DMS153 treated with DMSO at 0.1 percent for 48 hours (cell line): ENCODE results near the gene NME4.
A peak's percentile ranks its signal among the peaks of the same experiment; 100 is the strongest.
"Not testable (repeated sequence)": the region's sequence is repeated elsewhere in the genome, so short reads cannot be mapped to it uniquely, and the experiment has no call there.

Experiments used
- DNase-seq: peaks from one replicate; lab custom pipeline; 2025; ENCODE audit not compliant: unreplicated experiment; lab: John Stamatoyannopoulos, UW

The NME4 gene

DNA sequence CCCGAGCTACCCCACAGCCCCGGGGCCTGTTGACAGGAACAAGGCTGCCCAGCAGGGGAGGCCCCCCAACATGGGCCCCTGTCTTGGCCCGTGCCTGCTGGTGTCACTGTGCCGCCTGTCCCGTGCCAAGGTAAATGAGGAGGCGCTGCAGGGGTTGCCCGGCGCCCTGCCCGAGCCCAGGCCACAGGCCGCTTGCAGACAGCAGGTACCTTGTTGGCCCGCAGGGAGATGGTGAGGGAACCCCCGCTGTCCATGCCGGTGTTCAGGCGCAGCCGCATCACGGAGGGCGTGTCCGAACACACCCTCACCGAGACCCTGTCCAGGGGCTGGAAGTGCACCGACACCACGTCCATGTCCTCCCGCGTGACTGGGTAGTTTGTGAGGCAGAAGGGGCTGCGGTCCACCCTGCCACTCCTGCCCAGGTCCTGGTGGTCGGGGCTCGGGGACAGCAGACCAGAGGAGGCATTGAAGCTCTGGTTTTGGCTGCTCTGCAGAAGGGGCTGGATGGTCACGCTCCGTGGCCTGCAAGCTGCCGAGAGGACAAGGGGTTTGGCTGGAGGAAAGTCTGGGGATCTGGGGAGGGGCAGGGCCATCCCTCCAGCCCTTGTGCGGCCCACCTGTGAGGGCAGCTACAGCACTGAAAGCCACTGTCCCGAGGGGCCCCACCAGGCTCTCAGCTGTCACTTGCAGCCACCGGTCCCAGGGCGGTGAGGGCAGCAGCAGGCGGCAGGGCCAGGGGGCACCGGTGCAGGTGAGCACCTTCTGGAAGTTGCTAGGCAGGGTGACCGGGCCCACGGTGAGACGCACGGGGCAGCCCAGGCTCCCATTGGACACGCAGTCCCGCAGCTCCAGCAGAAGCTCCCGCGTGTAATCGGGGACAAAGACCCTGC is 20.8 kb upstream of the NME4 start:
- no peak for DNase-seq

- DNase-seq, result no peak
Observed at GRCh38 chr16:376817-377418, 20.1 kb upstream of the NME4 start.

DNA sequence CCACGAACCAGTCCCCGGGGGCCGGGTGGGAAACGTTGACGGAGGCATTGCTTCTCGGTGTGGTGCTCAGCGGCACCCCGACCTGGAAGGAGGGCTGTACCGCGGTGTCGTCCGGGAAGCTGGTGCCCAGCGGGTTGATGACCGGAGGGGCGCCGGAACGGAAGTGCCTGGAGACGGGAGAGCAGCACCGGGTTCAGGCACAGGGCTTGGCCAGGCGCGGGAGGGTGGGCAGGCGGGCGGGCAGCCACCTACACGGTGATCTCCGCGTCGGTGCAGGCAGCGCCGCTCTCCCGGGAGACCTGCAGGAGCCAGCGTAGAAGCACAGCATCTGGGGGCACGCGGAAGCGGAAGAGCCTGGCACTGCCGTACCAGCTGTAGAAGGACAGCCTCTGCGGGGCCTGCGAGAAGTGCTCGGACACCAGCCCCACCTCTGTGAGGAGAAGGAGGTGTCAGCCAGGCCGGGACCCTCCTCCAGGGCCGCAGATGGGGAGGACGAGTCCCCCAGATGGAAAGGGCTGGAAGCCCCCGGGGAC is 19.5 kb upstream of the NME4 start:
- DNase-seq, result no peak

DNA sequence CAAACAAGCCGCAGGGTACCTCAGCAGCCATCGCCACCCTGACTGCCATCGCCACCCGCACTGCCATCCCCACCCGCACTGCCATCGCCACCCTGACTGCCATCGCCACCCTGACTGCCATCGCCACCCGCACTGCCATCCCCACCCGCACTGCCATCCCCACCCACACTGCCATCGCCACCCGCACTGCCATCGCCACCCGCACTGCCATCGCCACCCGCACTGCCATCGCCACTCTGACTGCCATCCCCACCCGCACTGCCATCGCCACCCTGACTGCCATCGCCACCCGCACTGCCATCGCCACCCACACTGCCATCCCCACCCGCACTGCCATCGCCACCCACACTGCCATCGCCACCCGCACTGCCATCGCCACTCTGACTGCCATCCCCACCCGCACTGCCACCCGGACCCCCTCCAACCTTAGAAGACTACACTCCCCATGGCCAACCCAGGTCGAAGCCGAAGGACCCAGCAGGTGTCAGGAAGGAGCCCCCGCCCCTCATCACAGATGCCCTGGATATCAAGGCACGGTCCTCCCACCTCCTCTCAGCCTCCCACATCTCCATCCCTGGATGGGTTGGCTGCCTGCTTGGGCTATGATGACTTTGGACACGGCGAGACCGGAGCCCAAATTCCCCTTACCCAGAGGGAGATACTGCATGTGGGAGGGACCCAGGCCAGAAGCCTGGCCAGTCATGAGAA is 18.7 kb upstream of the NME4 start:
- DNase-seq, result not testable (repeated sequence)

- no peak for DNase-seq
Observed at GRCh38 chr16:378821-379182, 18.2 kb upstream of the NME4 start.

DNA sequence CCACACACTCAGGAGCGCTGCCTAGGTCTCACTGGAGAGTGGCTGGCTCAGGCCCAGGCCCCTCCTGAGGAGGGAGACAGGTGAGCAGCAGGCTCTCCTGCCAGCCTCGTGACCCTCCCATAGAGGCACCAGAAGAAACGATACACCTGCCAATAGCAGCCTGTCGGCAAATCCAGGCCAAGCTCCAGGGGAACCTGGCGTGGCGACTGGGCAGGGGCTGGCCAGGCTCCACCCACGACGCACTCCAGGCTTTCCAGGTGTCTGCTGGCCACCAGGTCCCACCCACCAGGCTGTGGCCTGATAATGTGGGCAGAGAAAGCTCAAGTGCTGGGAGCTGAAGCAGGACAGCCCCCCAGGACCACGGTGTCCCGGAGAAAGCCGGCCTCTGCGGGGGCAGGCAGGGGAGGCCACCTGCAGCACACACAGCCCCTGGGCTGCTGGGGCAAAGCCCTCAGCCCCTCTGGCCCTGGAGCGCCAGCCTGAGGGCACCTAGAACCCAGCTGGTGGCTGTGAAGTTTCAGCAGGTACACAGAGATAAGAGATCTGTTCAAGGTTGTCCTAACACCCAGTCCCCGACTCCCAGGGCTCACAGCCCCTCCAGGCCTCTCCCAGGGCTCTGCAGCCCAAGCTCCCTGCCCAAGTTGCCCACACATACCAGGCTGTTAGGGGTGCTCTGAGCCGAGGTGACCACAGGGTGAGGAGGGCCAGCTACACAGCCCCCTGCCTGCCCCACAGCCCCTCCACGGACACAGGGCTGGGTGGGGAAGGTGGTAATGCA is 17.6 kb upstream of the NME4 start:
- peak; percentile 90 for DNase-seq

DNA sequence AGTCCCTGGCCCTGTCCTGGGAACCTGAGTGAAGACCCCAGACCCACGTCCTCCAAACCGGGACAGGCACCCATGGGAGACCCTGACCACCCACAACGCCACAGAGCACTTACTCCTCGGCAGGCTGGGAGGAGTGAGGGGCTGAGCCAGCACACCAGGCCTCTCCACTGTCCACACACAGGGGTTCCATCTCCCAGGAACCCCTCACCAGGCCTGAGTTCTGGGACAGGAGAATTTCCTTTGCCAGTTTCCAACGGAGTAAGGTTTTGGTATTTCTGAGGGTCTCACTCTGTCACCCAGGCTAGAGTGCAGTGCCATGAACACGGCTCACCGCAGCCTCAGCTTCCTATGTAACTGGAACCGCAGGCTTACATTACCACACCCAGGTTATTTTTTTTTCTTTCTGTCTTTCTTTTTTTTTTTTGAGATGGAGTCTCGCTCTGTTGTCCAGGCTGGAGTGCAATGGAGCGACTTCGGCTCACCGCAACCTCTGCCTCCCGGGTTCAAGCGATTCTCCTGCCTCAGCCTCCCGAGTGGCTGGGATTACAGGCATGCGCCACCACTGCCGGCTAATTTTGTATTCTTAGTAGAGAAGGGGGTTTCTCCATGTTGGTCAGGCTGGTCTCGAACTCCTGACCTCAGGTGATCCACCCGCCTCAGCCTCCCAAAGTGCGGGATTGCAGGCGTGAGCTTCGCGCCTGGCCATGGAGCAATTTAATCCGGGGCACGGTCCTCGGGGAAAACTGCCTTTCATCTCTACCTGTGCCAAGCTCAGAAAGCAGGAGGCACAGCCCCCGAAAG is 16.8 kb upstream of the NME4 start:
- DNase-seq, result no peak

DNA sequence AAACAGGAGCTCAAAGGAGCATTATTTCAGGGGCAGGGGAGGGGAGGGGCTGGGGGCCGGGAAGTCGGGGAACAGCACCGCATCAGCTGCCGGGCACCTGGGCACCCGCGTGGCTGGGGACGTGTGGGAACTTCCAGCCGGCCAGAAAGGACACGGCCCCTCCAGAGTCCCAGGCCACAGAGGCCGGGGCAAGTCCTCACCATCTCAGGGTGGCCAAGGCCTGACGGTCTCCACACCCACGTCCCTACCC is 16.3 kb upstream of the NME4 start:
- DNase-seq, result no peak

DNA sequence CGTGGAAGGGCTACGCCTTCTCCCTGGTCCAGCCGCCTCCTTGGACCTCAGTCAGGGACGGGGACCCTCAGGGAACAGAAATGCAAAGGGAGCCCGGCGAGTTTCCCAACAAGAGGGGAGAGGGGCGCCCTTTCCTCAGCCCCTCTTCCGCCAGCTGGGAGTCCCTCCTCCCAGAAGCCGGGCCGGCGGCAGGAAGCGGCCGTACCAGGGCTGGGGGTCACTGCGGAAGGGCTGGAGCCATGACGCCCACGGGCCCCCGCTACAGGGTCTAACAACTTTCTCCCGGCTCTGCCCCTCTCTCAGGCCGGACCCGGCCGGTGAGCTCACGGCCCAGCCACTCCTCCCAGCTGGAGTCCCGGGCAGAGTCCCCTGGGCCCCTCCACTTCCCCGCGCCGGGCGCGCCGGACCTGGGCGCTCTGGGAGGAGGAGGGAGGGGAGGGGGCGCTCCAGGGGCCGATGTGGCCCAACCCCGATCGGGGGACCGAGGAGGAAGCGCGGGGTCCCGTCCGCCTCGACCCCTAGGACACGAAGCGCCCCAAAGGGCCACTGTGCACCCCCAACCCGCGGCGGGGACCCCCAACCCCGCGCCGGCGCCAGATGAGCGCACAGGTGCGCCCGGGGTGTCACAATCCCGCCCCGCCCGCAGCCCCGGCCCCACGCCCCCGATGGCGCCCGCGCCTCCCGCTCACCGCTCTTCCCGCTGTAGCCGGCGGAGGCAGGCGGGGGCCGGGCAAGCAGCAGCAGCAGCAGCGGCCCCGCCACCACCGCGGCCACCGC is 15.8 kb upstream of the NME4 start:
- no peak for DNase-seq

DNA sequence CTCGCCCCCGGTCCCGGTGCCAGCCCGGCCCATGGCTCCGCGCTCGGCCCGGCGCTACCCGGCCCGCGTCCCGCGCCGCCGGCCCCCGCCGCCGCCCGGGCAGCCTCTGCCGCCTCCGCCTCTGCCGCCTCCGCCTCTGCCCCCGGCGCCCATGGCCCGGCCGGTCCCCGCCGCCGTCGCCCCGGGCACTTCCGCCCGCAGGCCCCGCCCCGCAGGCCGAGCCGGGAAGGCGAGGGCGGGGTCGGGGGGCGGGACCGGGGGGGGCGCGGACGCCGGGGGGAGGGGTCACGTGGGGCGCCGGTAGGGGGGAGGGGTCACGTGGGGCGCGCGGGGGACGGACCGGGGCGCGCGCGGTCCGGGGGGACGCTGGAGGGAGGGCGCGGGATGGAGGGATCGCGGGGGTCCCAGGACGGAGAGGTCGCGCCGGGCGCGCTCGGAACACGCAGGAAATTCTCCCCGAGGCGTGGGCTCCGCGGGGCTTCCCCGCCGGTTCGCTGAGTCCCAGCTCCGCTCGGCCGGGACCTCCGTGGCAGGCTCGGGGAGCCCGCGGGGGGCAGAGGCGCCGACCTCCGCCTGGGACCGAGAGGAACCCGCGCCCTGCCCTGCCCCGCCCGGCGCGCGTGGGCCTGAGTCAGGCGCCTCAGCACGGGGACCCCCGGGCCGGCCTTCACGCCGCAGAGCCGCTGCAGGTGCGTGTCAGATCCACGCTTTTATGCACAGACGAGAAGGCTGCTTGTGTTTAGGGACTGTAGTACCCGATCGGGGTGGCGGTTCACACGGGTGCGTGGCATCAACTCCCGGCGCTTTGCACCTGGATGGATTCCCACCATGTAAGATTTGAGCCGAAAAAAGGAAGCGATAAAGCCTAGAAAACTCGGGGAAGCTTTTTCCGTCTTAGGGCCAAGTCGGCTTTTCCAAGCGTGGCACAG is 14.9 kb upstream of the NME4 start, which contains the start of gene PGAP6:
Gene PGAP6, minus strand, starts transcription at position 190 of the 929 bp plus-strand sequence. Its CDS starts 157 bp downstream, at position 33.
- DNase-seq, result peak; percentile 20

- peak; percentile 65 for DNase-seq
Observed at GRCh38 chr16:383326-384051, 13.5 kb upstream of the NME4 start.

GRCh38 chr16:386641-387156 is 10.3 kb upstream of the NME4 start:
- no peak for DNase-seq

GRCh38 chr16:387761-388666 is 9.0 kb upstream of the NME4 start:
- DNase-seq, result not testable (repeated sequence)

DNA sequence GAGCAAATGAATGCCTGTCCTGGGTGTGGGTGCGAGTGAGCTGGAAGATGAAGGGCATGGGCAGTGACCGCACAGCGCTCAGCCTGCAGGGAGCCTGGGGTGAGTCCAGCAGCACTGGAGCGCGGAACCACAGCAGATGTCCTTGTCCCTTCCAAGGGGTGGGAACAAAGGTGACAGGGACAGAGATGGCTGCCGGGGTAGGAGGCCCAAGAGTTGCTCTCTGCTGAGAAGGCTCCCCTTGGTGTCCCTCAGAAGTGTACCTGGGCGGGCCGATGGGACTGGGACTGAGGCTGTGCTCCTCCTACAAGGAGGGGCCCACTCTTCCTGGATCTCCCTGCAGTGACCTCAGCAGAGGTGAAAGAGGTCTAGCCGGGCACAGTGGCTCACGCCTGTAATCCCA is 7.6 kb upstream of the NME4 start:
- DNase-seq, result no peak

- no peak for DNase-seq
Observed at GRCh38 chr16:391885-392335, 5.1 kb upstream of the NME4 start.

DNA sequence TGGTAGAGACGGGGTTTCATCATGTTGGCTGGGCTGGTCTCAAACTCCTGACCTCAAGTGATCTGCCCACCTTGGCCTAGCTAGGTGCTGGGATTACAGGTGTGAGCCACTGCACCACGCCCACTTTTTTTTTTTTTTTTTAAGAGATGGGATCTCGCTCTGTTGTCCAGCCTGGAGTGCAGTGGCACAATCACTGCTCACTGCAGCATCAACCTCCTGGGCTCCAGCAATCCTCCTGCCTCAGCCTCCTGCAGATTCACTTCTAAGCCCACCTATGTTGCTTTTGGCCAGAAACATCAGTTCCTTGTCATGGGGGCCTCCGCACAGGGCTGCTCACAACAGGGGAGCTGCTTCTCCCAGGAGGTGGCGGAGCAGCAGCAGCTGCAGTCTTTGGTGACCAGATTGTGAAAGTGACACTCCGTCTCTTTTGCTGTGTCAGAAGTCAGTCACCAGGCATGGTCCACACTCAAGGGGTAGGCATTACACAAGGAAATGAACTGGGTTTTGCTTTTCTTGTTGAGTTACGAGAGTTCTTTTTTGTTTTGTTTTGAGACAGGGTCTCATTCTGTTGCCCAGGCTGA is 4.5 kb upstream of the NME4 start:
- no peak for DNase-seq
